ENCODE results near the gene CCPG1. TPM values are rescaled to one million over a fixed set of nuclear protein-coding genes. Genes with fewer than 3 reads are reported as not detected.
"Not testable (repeated sequence)": the region's sequence is repeated elsewhere in the genome, so short reads cannot be mapped to it uniquely, and the experiment has no call there.

CCPG1 gene, protein sequence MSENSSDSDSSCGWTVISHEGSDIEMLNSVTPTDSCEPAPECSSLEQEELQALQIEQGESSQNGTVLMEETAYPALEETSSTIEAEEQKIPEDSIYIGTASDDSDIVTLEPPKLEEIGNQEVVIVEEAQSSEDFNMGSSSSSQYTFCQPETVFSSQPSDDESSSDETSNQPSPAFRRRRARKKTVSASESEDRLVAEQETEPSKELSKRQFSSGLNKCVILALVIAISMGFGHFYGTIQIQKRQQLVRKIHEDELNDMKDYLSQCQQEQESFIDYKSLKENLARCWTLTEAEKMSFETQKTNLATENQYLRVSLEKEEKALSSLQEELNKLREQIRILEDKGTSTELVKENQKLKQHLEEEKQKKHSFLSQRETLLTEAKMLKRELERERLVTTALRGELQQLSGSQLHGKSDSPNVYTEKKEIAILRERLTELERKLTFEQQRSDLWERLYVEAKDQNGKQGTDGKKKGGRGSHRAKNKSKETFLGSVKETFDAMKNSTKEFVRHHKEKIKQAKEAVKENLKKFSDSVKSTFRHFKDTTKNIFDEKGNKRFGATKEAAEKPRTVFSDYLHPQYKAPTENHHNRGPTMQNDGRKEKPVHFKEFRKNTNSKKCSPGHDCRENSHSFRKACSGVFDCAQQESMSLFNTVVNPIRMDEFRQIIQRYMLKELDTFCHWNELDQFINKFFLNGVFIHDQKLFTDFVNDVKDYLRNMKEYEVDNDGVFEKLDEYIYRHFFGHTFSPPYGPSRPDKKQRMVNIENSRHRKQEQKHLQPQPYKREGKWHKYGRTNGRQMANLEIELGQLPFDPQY
- 10 to 100 TPM; 38.9 to 49.4 (median 43.5) TPM for total RNA-seq

DNA sequence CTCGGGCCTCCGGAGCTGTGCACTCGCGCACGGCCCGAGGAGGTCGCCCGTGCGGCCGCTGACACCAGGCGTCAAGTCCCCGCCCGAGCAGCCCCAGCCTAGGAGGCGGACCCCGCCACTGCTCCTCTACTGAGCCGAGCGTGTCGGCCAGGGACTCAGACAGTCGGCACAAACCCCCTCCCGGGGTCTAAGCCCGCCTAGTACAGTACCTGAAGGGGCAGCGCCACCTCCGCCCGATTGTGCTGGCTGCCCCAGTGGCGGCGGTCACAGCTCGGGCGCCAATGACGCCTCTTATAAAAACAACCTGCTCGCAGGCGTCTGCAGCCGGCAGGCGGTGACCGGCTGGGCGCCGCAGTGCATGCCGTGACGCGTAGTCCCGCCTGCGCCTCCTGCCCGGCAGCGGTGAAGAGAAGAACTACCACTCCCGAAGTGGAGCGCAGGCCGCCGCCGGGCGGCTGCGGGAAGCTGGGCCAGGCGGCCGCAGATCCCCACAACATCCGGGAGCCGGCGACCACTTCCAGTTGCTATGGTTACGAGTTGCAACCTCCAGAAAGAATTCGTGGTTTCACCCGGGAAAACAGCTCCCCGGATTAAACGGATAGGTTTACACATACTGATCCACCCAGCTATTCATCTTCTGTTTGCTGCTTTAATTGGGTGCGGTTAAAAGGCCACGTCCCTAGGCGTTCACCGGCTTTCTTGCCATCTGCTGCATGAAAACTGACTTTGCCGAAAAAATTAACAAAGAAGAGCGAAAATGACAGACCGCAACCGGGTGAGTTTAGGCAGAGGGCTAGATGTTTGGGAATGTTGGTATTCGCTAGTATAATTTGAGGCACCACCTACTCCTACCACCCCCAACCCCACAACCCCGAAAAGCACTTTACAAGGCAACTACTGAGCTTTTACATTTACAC, at the start of gene CCPG1, which contains the start of gene PIERCE2:
CCPG1 (minus strand) TSS at position 348 of the 917 bp plus-strand sequence. CDS start 18,935 bp downstream, outside the sequence.
PIERCE2 (plus strand) TSS at position 484 of the 917 bp plus-strand sequence; CDS start at position 758, 274 bp downstream.
- TF ChIP-seq, protein P1, sequence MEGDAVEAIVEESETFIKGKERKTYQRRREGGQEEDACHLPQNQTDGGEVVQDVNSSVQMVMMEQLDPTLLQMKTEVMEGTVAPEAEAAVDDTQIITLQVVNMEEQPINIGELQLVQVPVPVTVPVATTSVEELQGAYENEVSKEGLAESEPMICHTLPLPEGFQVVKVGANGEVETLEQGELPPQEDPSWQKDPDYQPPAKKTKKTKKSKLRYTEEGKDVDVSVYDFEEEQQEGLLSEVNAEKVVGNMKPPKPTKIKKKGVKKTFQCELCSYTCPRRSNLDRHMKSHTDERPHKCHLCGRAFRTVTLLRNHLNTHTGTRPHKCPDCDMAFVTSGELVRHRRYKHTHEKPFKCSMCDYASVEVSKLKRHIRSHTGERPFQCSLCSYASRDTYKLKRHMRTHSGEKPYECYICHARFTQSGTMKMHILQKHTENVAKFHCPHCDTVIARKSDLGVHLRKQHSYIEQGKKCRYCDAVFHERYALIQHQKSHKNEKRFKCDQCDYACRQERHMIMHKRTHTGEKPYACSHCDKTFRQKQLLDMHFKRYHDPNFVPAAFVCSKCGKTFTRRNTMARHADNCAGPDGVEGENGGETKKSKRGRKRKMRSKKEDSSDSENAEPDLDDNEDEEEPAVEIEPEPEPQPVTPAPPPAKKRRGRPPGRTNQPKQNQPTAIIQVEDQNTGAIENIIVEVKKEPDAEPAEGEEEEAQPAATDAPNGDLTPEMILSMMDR (IDR thresholded peaks at IDR 0.05): peak; percentile 74 to 87 (median 81)
- TF ChIP-seq POLR2A (IDR thresholded peaks at IDR 0.05; ENCODE audit: low read depth) (no peak), EP300 (IDR thresholded peaks at IDR 0.05) (no peak), POLR2AphosphoS5 (IDR thresholded peaks at IDR 0.05) (peak; percentile 88 to 91)
- H3K4me1 ChIP-seq: peaks cover 23 to 53% (median 44%) of the 10 kb centered on the region in 4 donors

DNA sequence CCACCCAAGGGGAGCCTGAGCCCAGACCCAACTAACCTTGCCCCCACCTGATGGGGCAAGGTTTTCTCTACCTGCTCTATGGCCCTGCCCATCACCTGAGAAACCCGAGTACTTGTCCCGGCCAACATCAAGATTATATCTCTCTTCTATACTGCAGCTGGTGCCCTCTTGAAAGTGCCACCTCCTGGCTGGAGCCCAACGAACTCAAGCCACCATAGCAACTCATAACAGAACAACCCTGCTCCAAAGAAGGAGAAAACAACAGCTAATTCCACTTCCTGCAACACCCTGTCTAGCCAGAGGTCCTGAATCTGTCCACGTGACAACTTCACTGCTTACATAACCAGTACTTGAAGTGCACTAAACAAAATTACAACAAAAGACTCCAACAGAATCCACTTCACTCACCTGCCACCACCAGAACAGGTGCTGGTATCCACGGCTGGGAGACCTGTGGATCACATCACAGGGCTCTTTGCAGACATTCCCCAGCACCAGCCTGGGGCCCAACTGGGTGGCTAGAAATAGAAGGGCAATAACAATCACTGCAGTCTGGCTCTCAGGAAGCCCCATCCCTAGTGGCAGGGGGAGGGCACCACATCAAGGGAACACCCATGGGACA, 49.4 kb upstream of the CCPG1 start:
- Histone ChIP-seq H3K36me3 (no peaks in the 10 kb centered on the region), H3K27ac (replicated peaks in 1 of 4) (no peak overlapping the region), H3K4me3 (no peak overlapping the region), H3K9me3 (peaks cover 0 to 8% (median 0%) of the 10 kb centered on the region in 4 donors), H3K4me1 (no peaks in the 10 kb centered on the region), H3K27me3 (no peaks in the 10 kb centered on the region)
- 97% methylated on average over 5 of the region's 5 CpGs for WGBS
- intact Hi-C loops (cut with DNase I): no loop called here
- DNase-seq (ENCODE audit: extremely low spot score): no peak
- TF ChIP-seq EP300 (IDR thresholded peaks at IDR 0.05) (no peak), POLR2AphosphoS5 (IDR thresholded peaks at IDR 0.05) (no peak), POLR2A (IDR thresholded peaks at IDR 0.05; ENCODE audit: low read depth) (no peak)
- TF ChIP-seq, protein P1 (IDR thresholded peaks at IDR 0.05): no peak

More for the DNA sequence above, at the start of gene CCPG1, which contains the start of gene PIERCE2:
- H3K9me3 ChIP-seq: no peaks in the 10 kb centered on the region
- H3K4me3 ChIP-seq: peak within 1 kb of the TSS; percentile 67 to 96 (median 92)
- DNase-seq (ENCODE audit: extremely low spot score): peak; percentile 96
- WGBS: 1% methylated on average over 27 of the region's 70 CpGs
- no peaks in the 10 kb centered on the region for H3K36me3 ChIP-seq
- H3K27me3 ChIP-seq: no peaks in the 10 kb centered on the region
- intact Hi-C loops (cut with DNase I): loop anchor here (5.0 to 10.0 kb wide), 2 partner anchors 91 to 213 kb away; partner anchors contain the start of genes PIGB, PIGBOS1 and RSL24D1
- peak within 1 kb of the TSS; percentile 85 to 95 (median 93) for H3K27ac ChIP-seq (replicated peaks in 1 of 4)

DNA sequence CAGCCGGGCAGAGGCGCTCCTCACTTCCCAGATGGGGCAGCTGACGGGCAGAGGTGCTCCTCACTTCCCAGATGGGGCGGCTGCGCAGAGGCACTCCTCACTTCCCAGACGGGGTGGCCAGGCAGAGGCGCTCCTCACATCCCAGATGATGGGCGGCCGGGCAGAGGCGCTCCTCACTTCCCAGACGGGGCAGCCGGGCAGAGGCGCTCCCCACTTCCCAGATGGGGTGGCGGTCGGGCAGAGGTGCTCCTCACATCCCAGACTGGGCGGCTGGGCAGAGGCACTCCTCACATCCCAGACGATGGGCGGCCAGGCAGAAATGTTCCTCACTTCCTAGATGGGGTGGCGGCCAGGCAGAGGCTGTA, 38.9 kb upstream of the CCPG1 start:
- H3K36me3 ChIP-seq; H3K9me3 ChIP-seq; H3K4me3 ChIP-seq; DNase-seq (ENCODE audit: extremely low spot score); H3K27me3 ChIP-seq; intact Hi-C loops (cut with DNase I); H3K27ac ChIP-seq (replicated peaks in 1 of 4); H3K4me1 ChIP-seq: not testable (repeated sequence)
- 95% methylated on average over 4 of the region's 19 CpGs for WGBS

DNA sequence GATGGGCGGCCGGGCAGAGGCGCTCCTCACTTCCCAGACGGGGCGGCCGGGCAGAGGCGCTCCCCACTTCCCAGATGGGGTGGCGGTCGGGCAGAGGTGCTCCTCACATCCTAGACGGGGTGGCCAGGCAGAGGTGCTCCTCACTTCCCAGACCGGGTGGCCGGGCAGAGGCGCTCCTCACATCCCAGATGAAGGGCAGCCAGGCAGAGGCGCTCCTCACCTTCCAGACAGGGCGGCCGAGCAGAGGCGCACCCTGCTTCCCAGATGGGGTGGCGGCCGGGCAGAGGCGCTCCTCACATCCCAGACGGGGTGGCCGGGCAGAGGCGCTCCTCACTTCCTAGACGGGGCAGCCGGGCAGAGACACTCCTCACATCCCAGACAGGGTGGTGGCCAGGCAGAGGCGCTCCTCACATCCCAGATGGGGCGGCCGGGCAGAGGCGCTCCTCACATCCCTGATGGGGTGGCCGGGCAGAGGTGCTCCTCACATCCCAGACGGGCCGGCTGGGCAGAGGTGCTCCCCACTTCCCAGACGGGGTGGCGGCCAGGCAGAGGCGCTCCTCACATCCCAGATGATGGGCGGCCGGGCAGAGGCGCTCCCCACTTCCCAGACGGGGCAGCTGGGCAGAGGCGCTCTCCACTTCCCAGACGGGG, 38.3 kb upstream of the CCPG1 start:
- H3K27me3 ChIP-seq; H3K4me3 ChIP-seq; DNase-seq (ENCODE audit: extremely low spot score); H3K27ac ChIP-seq (replicated peaks in 1 of 4); H3K36me3 ChIP-seq; H3K4me1 ChIP-seq; H3K9me3 ChIP-seq; intact Hi-C loops (cut with DNase I): not testable (repeated sequence)
- WGBS: 100% methylated on average over 1 of the region's 41 CpGs

DNA sequence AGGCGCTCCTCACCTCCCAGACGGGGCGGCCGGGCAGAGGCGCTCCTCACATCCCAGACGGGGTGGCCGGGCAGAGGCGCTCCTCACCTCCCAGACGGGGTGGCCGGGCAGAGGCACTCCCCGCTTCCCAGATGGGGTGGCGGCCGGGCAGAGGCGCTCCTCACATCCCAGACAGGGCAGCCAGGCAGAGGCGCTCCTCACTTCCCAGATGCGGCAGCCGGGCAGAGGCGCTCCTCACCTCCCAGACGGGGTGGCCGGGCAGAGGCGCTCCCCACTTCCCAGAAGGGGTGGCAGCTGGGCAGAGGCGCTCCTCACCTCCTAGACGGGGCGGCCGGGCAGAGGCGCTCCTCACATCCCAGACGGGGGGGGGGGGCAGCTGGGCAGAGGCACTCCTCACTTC, 37.8 kb upstream of the CCPG1 start:
- H3K4me1 ChIP-seq; H3K4me3 ChIP-seq; intact Hi-C loops (cut with DNase I); H3K36me3 ChIP-seq; H3K9me3 ChIP-seq; H3K27me3 ChIP-seq; DNase-seq (ENCODE audit: extremely low spot score); H3K27ac ChIP-seq (replicated peaks in 1 of 4): not testable (repeated sequence)
- 69% methylated on average over 8 of the region's 27 CpGs for WGBS

DNA sequence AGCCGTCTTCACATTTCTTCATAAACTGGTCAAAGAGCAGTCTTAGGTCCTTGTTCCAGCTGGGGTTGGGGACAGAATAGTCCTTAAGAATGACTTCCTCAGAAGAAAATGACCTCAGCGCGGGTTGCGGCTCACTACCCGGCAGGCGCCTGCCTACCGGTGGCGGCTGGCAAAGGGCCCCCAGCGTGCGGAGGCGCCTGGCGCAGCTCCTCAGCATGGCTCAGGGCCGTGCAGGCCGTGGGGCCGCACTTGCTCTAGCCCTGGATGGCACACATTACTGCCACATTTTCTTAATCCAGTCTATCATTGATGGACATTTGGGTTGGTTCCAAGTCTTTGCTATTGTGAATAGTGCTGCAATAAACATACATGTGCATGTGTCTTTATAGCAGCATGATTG, 35.0 kb upstream of the CCPG1 start:
- H3K9me3 ChIP-seq; H3K27ac ChIP-seq (replicated peaks in 1 of 4); H3K4me3 ChIP-seq; H3K36me3 ChIP-seq; intact Hi-C loops (cut with DNase I); H3K4me1 ChIP-seq; H3K27me3 ChIP-seq; DNase-seq (ENCODE audit: extremely low spot score): not testable (repeated sequence)
- 100% methylated on average over 5 of the region's 15 CpGs for WGBS

Measured in esophagus muscularis mucosa (tissue), 4 donors.